Dendritic cell treated with granulocyte-macrophage colony-stimulating factor and Interleukin-4, amounts not matched to agents 40 ng/mL and 50 ng/mL, for 4 days (primary cell): ENCODE results near the gene RAB5B.
"Not testable (repeated sequence)": the region's sequence is repeated elsewhere in the genome, so short reads cannot be mapped to it uniquely, and the experiment has no call there.

ENCODE experiments used
- H3K27ac Mint-ChIP-seq: one replicate; pipeline ENCODE4 v1.8.0; 2022; ENCODE audit warnings: mild to moderate bottlenecking, mixed read lengths
- H3K27me3 Mint-ChIP-seq: one replicate; pipeline ENCODE4 v1.8.0; 2022; ENCODE audit warnings: mild to moderate bottlenecking, mixed read lengths
- H3K36me3 Mint-ChIP-seq: one replicate; pipeline ENCODE4 v1.8.0; 2022; ENCODE audit warnings: low read depth, mixed read lengths
- H3K4me1 Mint-ChIP-seq: one replicate; pipeline ENCODE4 v1.8.0; 2022; ENCODE audit warnings: low read depth, mixed read lengths
- H3K4me3 Mint-ChIP-seq: one replicate; pipeline ENCODE4 v1.8.0; 2022; ENCODE audit warnings: mild to moderate bottlenecking, moderate library complexity, mixed read lengths
- H3K9me3 Mint-ChIP-seq: one replicate; pipeline ENCODE4 v1.8.0; 2022; ENCODE audit warnings: mixed read lengths
- intact Hi-C: fragments of 100-400 bp; cut with micrococcal nuclease; formaldehyde crosslinking; loops from one replicate; pipeline ENCODE4 v1.15.0; 2022

RAB5B gene

DNA sequence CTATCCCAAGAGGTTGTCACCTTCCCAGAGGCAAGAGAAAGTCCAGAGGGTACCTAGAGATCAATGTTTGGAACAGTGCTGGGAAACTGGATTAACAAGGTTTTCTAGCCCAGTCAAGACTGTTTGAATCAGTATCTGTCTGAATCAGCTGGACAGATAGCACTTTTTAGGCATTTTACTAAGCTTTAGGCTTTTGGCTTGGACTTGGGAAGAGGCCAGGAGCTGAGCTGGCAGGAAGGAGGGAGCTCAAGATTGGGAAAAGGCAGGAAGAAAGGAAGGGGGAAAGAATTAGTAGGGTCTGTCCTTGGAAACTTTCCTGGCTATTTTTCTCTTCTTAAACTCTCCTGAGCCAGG is 55.3 kb downstream of the RAB5B start:
- Mint-ChIP-seq H3K36me3 (peaks cover 76% of the 10 kb centered on the region), H3K27ac (no peak overlapping the region), H3K4me1 (peaks cover 6% of the 10 kb centered on the region)

DNA sequence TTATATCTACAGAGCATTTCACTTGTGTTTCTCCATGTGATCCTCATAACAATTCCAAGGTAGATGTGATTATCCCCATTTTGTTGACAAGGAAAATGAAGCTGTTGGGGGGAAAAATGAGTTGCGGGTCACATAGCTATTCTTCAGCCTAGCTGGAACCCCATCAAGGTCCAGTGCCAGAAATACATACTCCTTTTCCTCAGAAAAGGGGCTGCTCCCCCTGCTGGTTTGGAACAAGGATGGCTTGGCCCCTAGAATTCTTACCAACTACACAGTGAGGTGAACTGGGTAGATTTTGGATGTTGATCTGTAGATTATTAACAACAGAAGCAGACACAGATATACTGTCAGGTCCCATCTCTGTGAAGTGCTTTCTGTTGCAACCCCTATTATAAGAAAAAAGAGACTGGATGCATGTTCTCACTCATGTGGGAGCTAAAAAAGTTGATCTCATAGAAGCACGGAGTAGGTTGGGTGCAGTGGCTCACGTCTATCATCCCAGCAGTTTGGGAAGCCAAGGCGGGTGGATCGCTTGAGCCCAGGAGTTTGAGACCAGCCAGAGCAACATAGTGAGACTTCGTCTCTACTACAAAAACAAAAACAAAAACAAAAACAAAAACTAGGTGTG is 55.9 kb downstream of the RAB5B start:
- H3K4me3 Mint-ChIP-seq: no peak overlapping the region
- intact Hi-C loops: loop anchor here (1.0 to 5.0 kb wide), 2 partner anchors 33 to 292 kb away; no protein-coding TSS in a partner anchor
- no peak overlapping the region for H3K27ac Mint-ChIP-seq
- H3K27me3 Mint-ChIP-seq: no peaks in the 10 kb centered on the region
- peaks cover 81% of the 10 kb centered on the region for H3K36me3 Mint-ChIP-seq
- peaks cover 6% of the 10 kb centered on the region for H3K4me1 Mint-ChIP-seq
- H3K9me3 Mint-ChIP-seq: no peaks in the 10 kb centered on the region

More for the DNA sequence above, 55.3 kb downstream of the RAB5B start:
- H3K9me3 Mint-ChIP-seq: no peaks in the 10 kb centered on the region
- intact Hi-C loops: loop anchor here (1.0 to 5.0 kb wide), 2 partner anchors 33 to 292 kb away; no protein-coding TSS in a partner anchor
- no peak overlapping the region for H3K4me3 Mint-ChIP-seq
- H3K27me3 Mint-ChIP-seq: no peaks in the 10 kb centered on the region

DNA sequence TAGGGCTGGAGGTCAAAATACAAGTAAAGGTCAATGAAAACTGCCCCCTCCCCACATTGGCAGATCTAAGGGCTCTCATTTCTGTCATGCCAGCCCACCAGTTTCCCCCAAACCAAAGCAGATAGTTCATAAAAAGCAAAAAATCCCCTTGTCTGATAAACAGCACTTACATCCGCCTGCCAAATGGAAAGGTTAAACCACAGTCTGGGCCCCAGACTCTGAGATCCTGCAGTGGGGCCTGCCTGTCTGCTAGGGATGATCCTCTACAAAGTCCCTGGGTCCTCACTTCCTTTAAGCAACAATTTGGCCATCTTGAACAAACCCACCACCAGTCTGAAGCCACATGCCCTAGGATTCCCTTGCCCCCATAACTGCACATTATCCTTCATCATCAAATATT is 58.1 kb downstream of the RAB5B start:
- Mint-ChIP-seq H3K4me1 (peaks cover 6% of the 10 kb centered on the region), H3K4me3 (no peak overlapping the region), H3K27me3 (no peaks in the 10 kb centered on the region), H3K27ac (peak overlapping the region; percentile 6), H3K9me3 (no peaks in the 10 kb centered on the region), H3K36me3 (peaks cover 81% of the 10 kb centered on the region)
- intact Hi-C loops: no loop called here

DNA sequence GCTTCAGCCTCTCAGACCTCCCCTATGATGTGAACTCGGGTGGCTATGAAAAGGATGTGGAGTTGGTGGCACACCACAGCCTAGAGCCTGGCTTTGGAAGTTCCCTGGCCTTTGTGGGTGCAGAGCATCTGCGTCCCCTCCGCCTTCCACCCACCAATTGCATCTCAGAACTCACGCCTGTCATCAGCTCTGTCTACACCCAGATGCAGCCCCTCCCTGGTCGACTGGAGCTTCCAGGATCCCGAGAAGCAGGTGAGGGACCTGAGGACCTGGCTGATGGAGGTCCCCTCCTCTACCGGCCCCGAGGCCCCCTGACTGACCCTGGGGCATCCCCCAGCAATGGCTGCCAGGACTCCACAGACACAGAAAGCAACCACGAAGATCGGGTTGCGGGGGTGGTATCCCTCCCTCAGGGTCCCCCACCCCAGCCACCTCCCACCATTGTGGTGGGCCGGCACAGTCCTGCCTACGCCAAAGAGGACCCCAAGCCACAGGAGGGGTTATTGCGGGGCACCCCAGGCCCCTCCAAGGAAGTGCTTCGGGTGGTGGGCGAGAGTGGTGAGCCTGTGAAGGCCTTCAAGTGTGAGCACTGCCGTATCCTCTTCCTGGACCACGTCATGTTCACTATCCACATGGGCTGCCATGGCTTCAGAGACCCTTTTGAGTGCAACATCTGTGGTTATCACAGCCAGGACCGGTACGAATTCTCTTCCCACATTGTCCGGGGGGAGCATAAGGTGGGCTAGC is 60.9 kb downstream of the RAB5B start:
- no peaks in the 10 kb centered on the region for H3K9me3 Mint-ChIP-seq
- intact Hi-C loops: no loop called here
- peaks cover 68% of the 10 kb centered on the region for H3K36me3 Mint-ChIP-seq
- H3K27me3 Mint-ChIP-seq: no peaks in the 10 kb centered on the region
- no peak overlapping the region for H3K4me3 Mint-ChIP-seq
- H3K4me1 Mint-ChIP-seq: no peaks in the 10 kb centered on the region
- no peak overlapping the region for H3K27ac Mint-ChIP-seq

DNA sequence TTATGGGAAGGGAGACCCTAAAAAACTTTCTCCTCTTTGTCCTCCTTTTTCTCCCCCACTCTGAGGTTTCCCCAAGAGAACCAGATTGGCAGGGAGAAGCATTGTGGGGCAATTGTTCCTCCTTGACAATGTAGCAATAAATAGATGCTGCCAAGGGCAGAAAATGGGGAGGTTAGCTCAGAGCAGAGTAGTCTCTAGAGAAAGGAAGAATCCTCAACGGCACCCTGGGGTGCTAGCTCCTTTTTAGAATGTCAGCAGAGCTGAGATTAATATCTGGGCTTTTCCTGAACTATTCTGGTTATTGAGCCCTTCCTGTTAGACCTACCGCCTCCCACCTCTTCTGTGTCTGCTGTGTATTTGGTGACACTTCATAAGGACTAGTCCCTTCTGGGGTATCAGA is 63.3 kb downstream of the RAB5B start:
- H3K9me3 Mint-ChIP-seq: no peaks in the 10 kb centered on the region
- peaks cover 61% of the 10 kb centered on the region for H3K36me3 Mint-ChIP-seq
- H3K27me3 Mint-ChIP-seq: no peaks in the 10 kb centered on the region
- intact Hi-C loops: no loop called here
- no peak overlapping the region for H3K27ac Mint-ChIP-seq
- H3K4me3 Mint-ChIP-seq: no peak overlapping the region
- H3K4me1 Mint-ChIP-seq: no peaks in the 10 kb centered on the region

DNA sequence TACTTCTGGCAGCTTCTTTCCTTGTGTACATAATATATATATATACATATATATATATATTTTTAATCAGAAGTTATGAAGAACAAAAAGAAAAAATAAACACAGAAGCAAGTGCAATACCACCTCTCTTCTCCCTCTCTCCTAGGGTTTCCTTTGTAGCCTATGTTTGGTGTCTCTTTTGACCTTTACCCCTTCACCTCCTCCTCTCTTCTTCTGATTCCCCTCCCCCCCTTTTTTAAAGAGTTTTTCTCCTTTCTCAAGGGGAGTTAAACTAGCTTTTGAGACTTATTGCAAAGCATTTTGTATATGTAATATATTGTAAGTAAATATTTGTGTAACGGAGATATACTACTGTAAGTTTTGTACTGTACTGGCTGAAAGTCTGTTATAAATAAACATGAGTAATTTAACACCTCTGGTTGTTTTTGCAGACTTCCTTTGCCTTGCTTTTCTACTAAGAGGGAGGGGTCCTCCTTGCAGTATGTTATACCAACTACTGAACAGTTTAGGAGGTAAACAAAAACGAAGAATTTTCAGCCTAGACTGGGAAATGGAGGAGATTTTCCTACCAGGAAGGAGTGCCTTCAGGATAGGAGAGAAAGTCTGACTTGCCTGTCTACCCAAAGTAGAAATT is 64.3 kb downstream of the RAB5B start:
- intact Hi-C loops: no loop called here
- Mint-ChIP-seq H3K27ac (no peak overlapping the region), H3K4me3 (no peak overlapping the region), H3K36me3 (peaks cover 61% of the 10 kb centered on the region), H3K4me1 (peaks cover 6% of the 10 kb centered on the region), H3K9me3 (no peaks in the 10 kb centered on the region), H3K27me3 (no peaks in the 10 kb centered on the region)

DNA sequence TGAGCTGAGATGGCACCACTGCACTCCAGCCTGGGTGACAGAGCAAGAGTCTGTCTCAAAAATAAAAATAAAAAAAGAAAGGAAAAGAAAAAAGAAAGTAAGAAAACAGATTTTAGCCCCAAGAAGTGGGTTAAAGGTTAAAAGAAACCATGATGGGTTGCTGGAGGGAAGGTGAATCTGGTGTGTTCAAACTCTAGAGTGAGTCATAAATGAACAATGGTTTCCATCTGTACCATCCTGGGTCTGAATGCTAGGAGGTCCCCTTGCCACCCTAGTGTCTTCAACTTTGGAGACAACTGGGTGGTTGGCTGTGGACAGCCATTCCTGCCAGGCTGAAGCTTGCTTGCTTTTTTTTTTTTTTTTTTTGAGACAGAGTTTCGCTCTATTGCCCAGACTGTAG is 66.3 kb downstream of the RAB5B start:
- Mint-ChIP-seq H3K4me1 (peaks cover 10% of the 10 kb centered on the region), H3K36me3 (peaks cover 63% of the 10 kb centered on the region), H3K9me3 (no peaks in the 10 kb centered on the region), H3K27me3 (no peaks in the 10 kb centered on the region), H3K27ac (peak overlapping the region; percentile 37), H3K4me3 (no peak overlapping the region)
- intact Hi-C loops: loop anchor here (2.0 to 5.0 kb wide), 4 partner anchors 43 to 303 kb away; partner anchors contain the start of genes PA2G4, RPL41, SUOX and ZC3H10

DNA sequence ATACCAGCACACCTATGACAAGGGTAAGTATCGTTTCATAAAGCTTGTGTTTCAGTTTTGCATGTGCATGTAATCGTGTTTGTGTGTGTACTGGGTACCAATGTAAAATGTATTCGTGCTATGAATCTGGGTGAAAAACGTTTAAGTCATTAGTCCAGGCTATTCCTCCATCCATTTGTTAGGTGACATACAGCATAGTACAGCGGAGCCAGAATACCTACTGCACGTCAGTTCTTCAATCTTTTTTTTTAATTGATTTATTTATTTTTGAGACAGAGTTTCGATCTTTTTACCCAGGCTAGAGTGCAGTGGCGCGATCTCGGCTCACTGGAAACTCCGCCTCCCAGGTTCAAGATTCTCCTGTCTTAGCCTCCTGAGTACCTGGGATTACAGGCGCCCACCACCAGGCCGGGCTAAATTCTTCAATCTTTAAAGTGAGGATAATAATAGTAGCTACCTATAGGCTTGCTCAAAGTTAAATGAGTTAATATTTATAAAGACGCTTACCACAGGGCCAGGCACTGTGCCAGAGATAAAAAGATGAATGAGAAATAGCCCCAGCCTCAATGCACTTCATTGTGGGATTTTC is 67.2 kb downstream of the RAB5B start:
- H3K4me3 Mint-ChIP-seq: peak overlapping the region; percentile 46
- H3K9me3 Mint-ChIP-seq: no peaks in the 10 kb centered on the region
- intact Hi-C loops: loop anchor here (2.0 to 5.0 kb wide), 4 partner anchors 44 to 304 kb away; partner anchors contain the start of genes PA2G4, RPL41, SUOX and ZC3H10
- H3K27me3 Mint-ChIP-seq: no peaks in the 10 kb centered on the region
- peaks cover 63% of the 10 kb centered on the region for H3K36me3 Mint-ChIP-seq
- peak overlapping the region; percentile 97 for H3K27ac Mint-ChIP-seq
- peaks cover 10% of the 10 kb centered on the region for H3K4me1 Mint-ChIP-seq

DNA sequence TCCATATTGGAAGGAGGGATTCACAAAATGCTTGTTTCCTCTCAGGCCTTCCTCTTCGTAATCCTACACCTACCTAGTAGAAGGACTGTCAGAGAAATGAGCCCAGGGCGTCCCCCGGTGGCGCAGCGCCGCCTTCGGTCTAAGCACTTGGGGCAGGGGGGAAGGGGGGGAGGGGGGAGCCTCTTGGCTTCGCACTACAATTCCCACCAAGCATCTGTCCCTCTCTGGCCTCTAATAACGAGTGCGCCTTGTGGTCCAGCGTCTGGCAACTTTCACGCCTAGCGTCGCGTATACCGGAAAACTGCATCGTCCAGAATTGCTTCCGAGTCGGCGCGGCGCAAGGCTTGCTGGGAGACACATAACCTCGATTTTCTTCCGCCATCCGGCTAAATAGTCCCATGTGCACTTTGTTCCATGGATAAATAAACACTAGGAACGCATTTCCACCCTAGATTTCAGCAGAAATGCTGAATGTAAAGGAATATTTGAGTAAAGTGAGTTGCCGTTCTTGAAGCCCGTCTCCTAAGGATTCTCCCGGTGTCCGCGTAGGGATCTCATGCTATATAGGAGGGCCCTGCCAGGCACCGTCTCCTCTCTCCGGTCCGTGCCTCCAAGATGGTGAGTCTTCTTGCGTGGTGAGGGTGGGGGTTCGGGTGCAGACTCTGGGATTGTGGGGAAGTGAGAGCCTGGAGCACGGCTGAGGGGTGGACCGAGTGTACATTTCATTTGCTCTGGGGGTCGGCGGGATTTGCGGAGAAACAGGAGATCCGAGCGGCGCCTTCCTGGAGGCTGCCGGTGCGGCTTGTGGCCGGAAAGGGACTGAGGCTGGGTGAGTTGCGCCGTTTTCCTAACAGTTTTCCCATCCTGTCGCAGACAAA is 67.9 kb downstream of the RAB5B start, which contains the start of gene RPS26:
Gene RPS26, plus strand, starts transcription at position 367 of the 878 bp plus-strand sequence. Its CDS starts 249 bp downstream, at position 616.
- H3K4me3 Mint-ChIP-seq: peak within 1 kb of the TSS; percentile 95
- intact Hi-C loops: loop anchor here (2.0 to 5.0 kb wide), 4 partner anchors 45 to 304 kb away; partner anchors contain the start of genes PA2G4, RPL41, SUOX and ZC3H10
- peak within 1 kb of the TSS; percentile 97 for H3K27ac Mint-ChIP-seq
- no peaks in the 10 kb centered on the region for H3K27me3 Mint-ChIP-seq
- H3K36me3 Mint-ChIP-seq: peaks cover 63% of the 10 kb centered on the region
- H3K9me3 Mint-ChIP-seq: no peaks in the 10 kb centered on the region
- peaks cover 10% of the 10 kb centered on the region for H3K4me1 Mint-ChIP-seq

DNA sequence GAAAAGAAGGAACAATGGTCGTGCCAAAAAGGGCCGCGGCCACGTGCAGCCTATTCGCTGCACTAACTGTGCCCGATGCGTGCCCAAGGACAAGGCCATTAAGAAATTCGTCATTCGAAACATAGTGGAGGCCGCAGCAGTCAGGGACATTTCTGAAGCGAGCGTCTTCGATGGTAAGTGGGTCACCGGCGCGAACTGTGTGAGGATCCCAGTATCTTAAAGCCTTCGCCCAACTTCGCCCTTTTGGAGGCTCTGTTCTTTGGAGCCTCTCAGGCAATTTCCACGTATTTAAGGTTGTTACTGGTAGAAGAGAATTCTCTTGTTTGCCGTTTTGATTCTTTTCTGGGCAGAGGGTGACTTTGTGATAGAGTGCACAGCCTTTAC is 68.5 kb downstream of the RAB5B start:
- H3K36me3 Mint-ChIP-seq: peaks cover 57% of the 10 kb centered on the region
- H3K27ac Mint-ChIP-seq: peak overlapping the region; percentile 97
- intact Hi-C loops: loop anchor here (5.0 kb wide), 3 partner anchors 60 to 305 kb away; partner anchors contain the start of genes PA2G4, RPL41 and ZC3H10
- H3K9me3 Mint-ChIP-seq, H3K27me3 Mint-ChIP-seq, H3K4me1 Mint-ChIP-seq: not testable (repeated sequence)
- H3K4me3 Mint-ChIP-seq: peak overlapping the region; percentile 95

DNA sequence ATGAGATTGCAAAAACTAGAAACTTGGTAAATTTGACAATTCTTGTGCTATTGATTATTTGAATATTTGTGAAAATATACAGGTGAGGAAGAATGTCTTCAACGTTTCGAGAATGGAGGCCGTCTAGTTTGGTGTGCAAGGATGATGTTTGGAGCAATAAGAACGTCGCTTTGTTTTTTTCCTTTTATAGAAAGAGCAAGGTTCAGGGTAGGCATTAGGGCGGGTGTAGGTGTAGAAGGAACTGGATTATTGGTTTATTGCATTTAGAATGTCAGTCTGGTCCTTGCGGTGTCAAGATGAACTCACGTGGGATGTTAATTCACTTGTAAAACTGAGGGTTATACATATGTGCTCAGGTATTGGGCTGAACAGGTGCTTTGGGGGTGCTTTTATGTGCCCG is 69.0 kb downstream of the RAB5B start:
- Mint-ChIP-seq H3K4me1 (peaks cover 10% of the 10 kb centered on the region), H3K27ac (peak overlapping the region; percentile 97), H3K36me3 (peaks cover 53% of the 10 kb centered on the region), H3K4me3 (peak overlapping the region; percentile 95), H3K27me3 (no peaks in the 10 kb centered on the region), H3K9me3 (no peaks in the 10 kb centered on the region)
- intact Hi-C loops: loop anchor here (5.0 kb wide), 3 partner anchors 59 to 306 kb away; partner anchors contain the start of genes PA2G4, RPL41 and ZC3H10
